Mesenchymal stem cell (in vitro differentiated cells and primary cell): ENCODE data around the gene AHCYL2.
"Not testable (repeated sequence)": the region's sequence is repeated elsewhere in the genome, so short reads cannot be mapped to it uniquely, and the experiment has no call there.

Source experiments
- DNase-seq: peaks from one replicate; pipeline ENCODE4 v3.0.0-alpha.2; 2013
- H2AFZ ChIP-seq: one replicate; pipeline ENCODE4 v1.6.1; 2013; ENCODE audit warnings: low read depth, mild to moderate bottlenecking, control low read depth, inconsistent platforms, low read length, moderate library complexity
- H2AK5ac ChIP-seq: 2 replicates; pipeline ENCODE4 v1.6.1; 2013; ENCODE audit warnings: low read length, moderate library complexity, mild to moderate bottlenecking, inconsistent platforms; ENCODE audit not compliant: severe bottlenecking
- H2BK120ac ChIP-seq: one replicate; pipeline ENCODE4 v1.6.1; 2013; ENCODE audit warnings: low read depth, mild to moderate bottlenecking, inconsistent platforms, low read length, moderate library complexity
- H2BK12ac ChIP-seq, 2 experiments: one replicate each; pipeline ENCODE4 v1.6.1; 2013; ENCODE audit warnings: inconsistent platforms in 2 of 2, low read length in 2 of 2, mild to moderate bottlenecking in 2 of 2, moderate library complexity in 2 of 2, control low read depth in 1 of 2
- H2BK15ac ChIP-seq: one replicate; pipeline ENCODE4 v1.6.1; 2013; ENCODE audit warnings: mild to moderate bottlenecking, low read depth, inconsistent platforms; ENCODE audit not compliant: poor library complexity, severe bottlenecking
- H2BK5ac ChIP-seq: 2 replicates; pipeline ENCODE4 v1.6.1; 2013; ENCODE audit warnings: low read depth, mild to moderate bottlenecking, low read length, control low read depth, inconsistent platforms; ENCODE audit not compliant: poor library complexity, severe bottlenecking
- H3K14ac ChIP-seq, 2 experiments: one replicate each; pipeline ENCODE4 v1.6.1; 2013; ENCODE audit warnings: inconsistent platforms in 2 of 2, low read length in 2 of 2, control low read depth in 1 of 2, mild to moderate bottlenecking in 1 of 2, moderate library complexity in 1 of 2
- H3K18ac ChIP-seq, 2 experiments: one replicate each; pipeline ENCODE4 v1.6.1; 2013; ENCODE audit warnings: inconsistent platforms in 2 of 2, low read length in 2 of 2, control low read depth in 1 of 2, low read depth in 1 of 2, mild to moderate bottlenecking in 1 of 2
- H3K23ac ChIP-seq, 2 experiments: one replicate each; pipeline ENCODE4 v1.6.1; 2013; ENCODE audit warnings: inconsistent platforms in 2 of 2, low read length in 2 of 2, mild to moderate bottlenecking in 2 of 2, moderate library complexity in 2 of 2, control low read depth in 1 of 2
- H3K27ac ChIP-seq: 2 replicates; pipeline ENCODE4 v1.5.1; 2013; ENCODE audit warnings: mild to moderate bottlenecking, moderate library complexity, low read length, control low read depth, inconsistent platforms; ENCODE audit not compliant: poor library complexity, severe bottlenecking
- H3K27me3 ChIP-seq, 2 experiments: 2 replicates each; pipeline versions ENCODE4 v1.6.1 to v1.7.0; 2013; ENCODE audit warnings: low read length in 2 of 2, mild to moderate bottlenecking in 2 of 2, moderate library complexity in 2 of 2, control low read depth in 1 of 2, inconsistent platforms in 1 of 2; ENCODE audit not compliant: control insufficient read depth in 1 of 2, insufficient read depth in 1 of 2
- H3K36me3 ChIP-seq, 2 experiments: 2 replicates each; pipeline versions ENCODE4 v1.6.1 to v1.7.0; 2013; ENCODE audit warnings: low read length in 2 of 2, control low read depth in 1 of 2, inconsistent platforms in 1 of 2, low read depth in 1 of 2, mild to moderate bottlenecking in 1 of 2; ENCODE audit not compliant: insufficient read depth in 2 of 2, control insufficient read depth in 1 of 2
- H3K4ac ChIP-seq, 2 experiments: one replicate each; pipeline ENCODE4 v1.6.1; 2013; ENCODE audit warnings: inconsistent platforms in 2 of 2, low read length in 2 of 2, mild to moderate bottlenecking in 2 of 2, moderate library complexity in 2 of 2, control low read depth in 1 of 2, low read depth in 1 of 2
- H3K4me1 ChIP-seq: 2 replicates; pipeline ENCODE4 v1.6.1; 2013; ENCODE audit warnings: low read depth, low read length, control low read depth; ENCODE audit not compliant: control insufficient read depth, insufficient read depth
- H3K4me2 ChIP-seq: 2 replicates; pipeline ENCODE4 v1.6.1; 2013; ENCODE audit warnings: low read length, mild to moderate bottlenecking, inconsistent platforms; ENCODE audit not compliant: poor library complexity, severe bottlenecking
- H3K4me3 ChIP-seq, 2 experiments: 2 replicates each; pipeline versions ENCODE4 v1.5.1 to v1.7.0; 2013; ENCODE audit warnings: low read length in 2 of 2, mild to moderate bottlenecking in 2 of 2, control low read depth in 1 of 2, low read depth in 1 of 2; ENCODE audit not compliant: insufficient read depth in 1 of 2
- H3K79me1 ChIP-seq: replicated peaks from 2 replicates; pipeline ENCODE4 v1.6.1; 2013; ENCODE audit warnings: mild to moderate bottlenecking, control low read depth, low read length, inconsistent platforms; ENCODE audit not compliant: poor library complexity, severe bottlenecking
- H3K9ac ChIP-seq: 2 replicates; pipeline ENCODE4 v1.7.0; 2013; ENCODE audit warnings: mild to moderate bottlenecking, low read length, moderate library complexity
- H3K9me3 ChIP-seq: 2 replicates; pipeline ENCODE4 v1.7.0; 2013; ENCODE audit warnings: mild to moderate bottlenecking, low read length; ENCODE audit not compliant: control insufficient read depth
- H4K8ac ChIP-seq: one replicate; pipeline ENCODE4 v1.6.1; 2013; ENCODE audit warnings: inconsistent platforms, mild to moderate bottlenecking, low read length, moderate library complexity
- H4K91ac ChIP-seq: one replicate; pipeline ENCODE4 v1.6.1; 2013; ENCODE audit warnings: mild to moderate bottlenecking, low read length, inconsistent platforms
- WGBS: methylation state at CpG from one replicate; pipeline ENCODE4 v1.1.7; 2013; ENCODE audit warnings: mixed read lengths; 5-methylcytosine and 5-hydroxymethylcytosine counted together

The AHCYL2 gene

DNA sequence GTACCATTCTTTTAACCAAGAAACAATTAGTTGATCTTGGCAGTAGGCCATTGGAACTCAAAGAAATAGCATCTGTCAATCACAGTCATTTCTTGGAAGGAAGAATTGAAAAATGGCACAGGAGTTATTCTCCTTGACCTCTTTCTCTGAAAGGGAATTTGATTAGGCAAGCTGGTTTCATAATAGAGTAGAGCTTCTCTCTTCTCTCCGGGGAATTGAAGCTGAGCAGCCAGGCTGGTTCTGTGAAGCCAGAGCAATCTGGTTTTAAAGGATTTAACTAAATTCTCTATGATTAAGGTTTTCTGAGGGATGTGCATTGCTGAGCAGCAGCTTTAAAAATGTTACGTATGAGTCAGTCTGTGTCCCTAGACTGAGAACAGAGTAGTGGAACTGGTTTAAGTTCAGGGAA is 70.2 kb downstream of the AHCYL2 start:
- Histone ChIP-seq H2BK12ac (no peak overlapping the region), H2BK5ac (no peak overlapping the region), H3K4ac (no peak overlapping the region), H2BK120ac (no peak overlapping the region), H3K27ac (no peak overlapping the region), H3K4me2 (no peak overlapping the region), H4K91ac (no peak overlapping the region), H2AK5ac (no peak overlapping the region), H3K9ac (peak overlapping the region; percentile 6), H4K8ac (no peak overlapping the region), H3K4me1 (no peaks in the 10 kb centered on the region), H3K23ac (no peak overlapping the region), H3K18ac (no peak overlapping the region), H3K79me1 (peaks cover 3% of the 10 kb centered on the region), H2BK15ac (no peak overlapping the region), H3K36me3 (no peaks in the 10 kb centered on the region), H3K27me3 (no peaks in the 10 kb centered on the region), H3K14ac (no peak overlapping the region), H3K9me3 (no peaks in the 10 kb centered on the region), H3K4me3 (no peak overlapping the region), H2AFZ (no peak overlapping the region)
- WGBS = 81% methylated on average over 2 of the region's 2 CpGs
- DNase-seq = peak; percentile 57

DNA sequence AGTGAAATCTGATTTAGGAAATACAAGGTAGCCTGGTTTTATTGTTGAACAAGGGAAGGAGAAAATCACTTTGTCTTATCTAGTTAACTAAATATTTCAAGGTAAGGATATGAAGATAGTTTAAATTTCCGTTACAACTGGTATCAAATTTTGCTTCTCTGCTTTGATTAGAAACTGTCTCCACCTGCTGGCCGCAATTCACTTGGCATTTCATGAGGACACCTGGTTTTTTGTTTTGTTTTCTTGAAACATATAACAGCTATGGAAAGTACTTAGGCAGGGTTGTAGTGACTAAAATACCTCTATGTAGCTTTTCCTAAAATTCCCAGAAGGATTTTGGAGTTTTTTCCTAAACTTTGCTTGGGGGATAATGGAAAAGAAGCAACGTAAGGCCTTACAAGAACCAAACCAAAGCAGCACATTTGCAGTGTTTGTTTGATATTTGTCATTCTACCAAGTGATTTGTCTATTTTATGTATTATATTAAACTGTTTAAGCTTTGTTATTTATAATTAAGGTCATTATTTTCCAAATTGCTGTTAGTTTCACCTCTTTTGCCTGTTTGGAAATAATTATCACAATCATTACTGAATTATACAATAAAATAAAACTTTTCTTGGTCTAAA is 73.6 kb downstream of the AHCYL2 start:
- WGBS = 80% methylated on average over 2 of the region's 3 CpGs
- no peak overlapping the region for H3K9ac ChIP-seq
- H2AK5ac ChIP-seq = no peak overlapping the region
- H2BK120ac ChIP-seq = no peak overlapping the region
- H2BK12ac ChIP-seq = no peak overlapping the region
- H3K36me3 ChIP-seq = no peaks in the 10 kb centered on the region
- no peak overlapping the region for H2AFZ ChIP-seq
- H3K27me3 ChIP-seq = no peaks in the 10 kb centered on the region
- peaks cover 3% of the 10 kb centered on the region for H3K79me1 ChIP-seq
- H3K4me2 ChIP-seq = no peak overlapping the region
- no peak overlapping the region for H2BK5ac ChIP-seq
- H3K4me1 ChIP-seq = no peaks in the 10 kb centered on the region
- no peak overlapping the region for H4K8ac ChIP-seq
- H3K4me3 ChIP-seq = no peak overlapping the region
- H3K9me3 ChIP-seq = peaks cover 6% of the 10 kb centered on the region
- H4K91ac ChIP-seq = no peak overlapping the region
- peak; percentile 43 for DNase-seq
- no peak overlapping the region for H3K23ac ChIP-seq
- H3K14ac ChIP-seq = no peak overlapping the region
- H3K18ac ChIP-seq = no peak overlapping the region
- H3K27ac ChIP-seq = no peak overlapping the region
- no peak overlapping the region for H3K4ac ChIP-seq
- no peak overlapping the region for H2BK15ac ChIP-seq

DNA sequence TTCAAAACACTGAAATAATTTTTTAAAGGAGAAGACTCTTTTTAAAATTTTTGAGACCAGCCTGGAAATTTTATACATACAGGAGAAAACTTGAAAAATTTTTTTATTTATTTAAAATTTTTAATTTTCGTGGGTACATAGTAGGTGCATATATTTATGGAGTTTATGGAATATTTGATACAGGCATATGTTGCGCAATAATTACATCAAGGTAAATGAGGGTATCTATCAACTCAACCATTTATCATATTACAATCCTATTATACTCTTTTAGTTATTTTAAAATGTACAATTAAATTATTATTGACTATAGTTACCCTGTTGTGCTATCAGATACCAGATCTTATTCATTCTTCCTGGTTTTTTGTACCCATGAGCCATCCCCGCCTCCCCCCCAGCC is 75.1 kb downstream of the AHCYL2 start:
- Histone ChIP-seq H3K4me2 (no peak overlapping the region), H2BK120ac (no peak overlapping the region), H2BK12ac (no peak overlapping the region), H3K27me3 (no peaks in the 10 kb centered on the region), H3K4me3 (no peak overlapping the region), H3K9ac (no peak overlapping the region), H2BK5ac (no peak overlapping the region), H3K36me3 (no peaks in the 10 kb centered on the region), H2AFZ (no peak overlapping the region), H3K9me3 (peaks cover 13% of the 10 kb centered on the region), H3K79me1 (peaks cover 3% of the 10 kb centered on the region), H3K14ac (no peak overlapping the region), H4K91ac (no peak overlapping the region), H4K8ac (no peak overlapping the region), H3K4ac (no peak overlapping the region), H3K4me1 (no peaks in the 10 kb centered on the region), H3K18ac (no peak overlapping the region), H2AK5ac (no peak overlapping the region), H3K23ac (no peak overlapping the region), H2BK15ac (no peak overlapping the region), H3K27ac (no peak overlapping the region)
- WGBS = 88% methylated on average over 1 of the region's 3 CpGs
- DNase-seq = no peak

- H3K36me3 ChIP-seq, H3K14ac ChIP-seq, H3K4ac ChIP-seq, H3K79me1 ChIP-seq, H3K27me3 ChIP-seq, H3K4me1 ChIP-seq, H2AFZ ChIP-seq, H2BK120ac ChIP-seq, H3K4me2 ChIP-seq, DNase-seq, H3K23ac ChIP-seq, H3K18ac ChIP-seq, H4K91ac ChIP-seq, H2BK5ac ChIP-seq, H3K27ac ChIP-seq, H2AK5ac ChIP-seq, H3K9ac ChIP-seq, H2BK15ac ChIP-seq, H4K8ac ChIP-seq, H3K4me3 ChIP-seq, H2BK12ac ChIP-seq: not testable (repeated sequence)
- 86% methylated on average over 1 of the region's 1 CpG for WGBS
- peaks cover 14% of the 10 kb centered on the region for H3K9me3 ChIP-seq
These were observed 75.5 kb downstream of the AHCYL2 start for GRCh38 chr7:129300299-129300698.
